GM04503 (cell line): ENCODE measurements around the gene SLC5A8.
A peak's percentile ranks its signal among the peaks of the same experiment; 100 is the strongest.
"Not testable (repeated sequence)": the region's sequence is repeated elsewhere in the genome, so short reads cannot be mapped to it uniquely, and the experiment has no call there.

Experiments
- DNase-seq: peaks from one replicate; pipeline ENCODE4 v3.0.0-alpha.2; 2012; ENCODE audit warnings: low read depth

SLC5A8 gene

DNA sequence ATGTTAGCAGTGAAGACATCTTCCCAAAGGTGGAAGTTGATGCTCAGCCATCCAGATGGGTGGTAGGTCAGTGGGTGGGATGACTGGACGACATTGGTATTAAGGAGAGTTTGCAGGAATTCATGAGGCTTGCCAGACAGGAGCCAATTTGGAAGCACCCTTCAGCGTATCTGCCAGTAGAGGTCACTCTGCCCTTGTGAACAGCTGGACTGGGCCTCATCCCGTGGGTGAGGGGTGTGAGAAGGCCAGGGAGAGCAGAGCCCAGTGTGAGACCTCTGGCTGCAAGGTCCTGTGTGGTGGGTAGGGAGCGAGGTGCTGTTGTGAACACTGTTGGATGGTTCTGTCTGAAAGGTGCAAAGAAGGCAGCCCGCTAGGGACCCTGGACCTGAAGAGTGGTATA lies 37.7 kb downstream of the SLC5A8 start:
- no peak for DNase-seq

DNA sequence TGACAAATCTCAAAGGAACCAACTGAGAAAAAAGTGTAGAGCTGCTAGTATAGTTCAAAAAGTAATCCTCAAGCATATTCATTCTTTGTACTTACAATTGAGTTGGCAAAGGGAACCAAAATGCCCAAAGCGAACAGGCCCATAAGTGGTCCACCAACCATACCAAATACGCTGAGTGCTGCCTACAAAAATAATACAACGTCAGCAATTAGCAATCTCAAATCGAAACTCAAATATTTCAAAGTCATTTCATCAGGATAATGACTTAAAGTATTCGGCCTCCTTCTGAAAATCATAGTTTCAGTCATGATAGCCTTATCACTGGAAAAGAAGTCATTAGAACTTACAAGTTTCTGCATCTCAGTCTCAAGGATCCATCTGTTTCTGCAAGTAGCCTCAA lies 42.0 kb downstream of the SLC5A8 start:
- DNase-seq, result no peak

DNA sequence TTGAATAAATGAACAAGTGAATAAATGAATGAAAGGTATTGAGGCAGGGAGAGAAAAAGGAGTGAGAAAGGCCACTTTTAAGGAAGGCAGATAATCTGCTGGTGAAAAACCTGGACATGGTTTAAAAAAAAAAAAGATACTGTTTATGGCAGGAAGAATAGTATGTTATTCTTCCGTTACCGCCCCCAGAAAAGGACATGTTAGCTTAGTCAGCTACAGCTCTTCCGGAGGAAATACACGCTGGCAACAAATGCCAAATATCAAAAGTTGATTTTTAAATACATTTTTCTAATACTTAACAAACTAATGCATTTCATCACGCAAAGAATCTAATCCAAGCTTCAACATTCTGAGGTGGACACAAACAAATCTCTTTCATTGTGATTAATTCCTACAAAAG lies 43.2 kb downstream of the SLC5A8 start:
- DNase-seq, result no peak

DNA sequence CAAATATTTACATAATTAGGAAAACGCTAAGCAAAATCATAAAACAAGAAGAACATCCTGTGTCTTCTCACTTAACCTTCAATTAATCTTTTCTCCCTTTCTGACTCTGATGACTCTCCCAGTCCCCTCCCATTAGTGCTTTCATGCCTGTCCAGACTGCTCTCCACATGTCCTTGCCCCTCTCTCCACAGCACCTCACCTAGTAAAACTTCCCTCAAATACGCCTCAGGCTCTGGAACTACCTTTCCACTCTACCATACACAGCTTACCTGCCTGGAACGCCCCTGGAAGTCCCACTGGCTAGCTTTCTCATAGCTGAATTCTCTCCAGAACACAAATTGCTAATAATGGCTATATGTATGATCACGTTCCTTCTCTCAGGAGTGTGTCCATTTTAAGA lies 44.7 kb downstream of the SLC5A8 start:
- no peak for DNase-seq

DNA sequence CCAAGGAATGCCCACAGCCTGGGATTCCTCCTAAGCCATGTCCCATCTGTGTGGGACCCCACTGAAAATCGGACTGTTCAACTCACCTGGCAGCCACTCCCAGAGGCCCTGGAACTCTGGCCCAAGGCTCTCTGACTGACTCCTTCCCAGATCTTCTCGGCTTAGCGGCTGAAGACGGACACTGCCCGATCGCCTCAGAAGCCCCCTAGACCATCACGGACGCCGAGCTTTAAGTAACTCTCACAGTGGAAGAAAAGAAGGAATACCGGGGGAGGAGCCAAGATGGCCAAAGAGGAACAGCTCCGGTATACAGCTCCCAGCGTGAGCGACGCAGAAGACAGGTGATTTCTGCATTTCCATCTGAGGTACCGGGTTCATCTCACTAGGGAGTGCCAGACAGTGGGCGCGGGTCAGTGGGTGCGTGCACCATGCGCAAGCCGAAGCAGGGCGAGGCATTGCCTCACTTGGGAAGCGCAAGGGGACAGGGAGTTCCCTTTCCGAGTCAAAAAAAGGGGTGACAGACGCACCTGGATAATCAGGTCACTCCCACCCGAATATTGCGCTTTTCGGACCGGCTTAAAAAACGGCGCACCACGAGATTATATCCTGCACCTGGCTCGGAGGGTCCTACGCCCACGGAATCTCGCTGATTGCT lies 64.1 kb downstream of the SLC5A8 start:
- DNase-seq, result not testable (repeated sequence)

DNA sequence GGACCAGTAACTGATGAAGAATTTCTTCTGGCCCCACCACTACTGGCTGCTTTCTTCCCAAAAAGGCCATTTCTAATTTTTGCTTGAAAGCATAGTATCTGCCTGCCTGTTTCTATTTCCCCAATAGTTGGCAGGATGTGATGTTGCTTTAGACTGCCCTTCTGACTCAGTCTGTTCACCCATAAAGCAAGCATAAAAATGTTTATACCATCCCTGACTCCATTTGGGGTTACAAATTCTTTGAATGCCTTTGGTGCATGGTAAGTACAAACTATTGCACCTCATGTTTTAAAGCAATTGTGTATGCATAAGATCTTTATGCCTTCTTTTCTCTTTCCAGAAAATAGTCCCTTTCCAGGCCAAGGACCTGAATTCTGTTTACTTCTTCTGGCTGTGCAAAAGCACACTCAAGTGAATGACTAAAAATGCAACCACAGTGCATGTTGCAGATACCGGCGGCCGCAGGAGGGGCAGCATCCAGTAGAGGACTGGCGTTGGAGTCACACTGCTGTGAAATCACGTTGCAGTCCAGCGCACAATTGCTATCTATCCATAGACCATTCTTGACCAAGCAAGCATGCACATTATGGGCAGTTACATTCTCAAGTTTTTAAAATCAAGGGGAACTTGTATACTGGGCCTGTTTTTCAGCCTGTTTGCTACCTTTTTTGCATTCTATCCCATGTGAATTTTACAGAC lies 82.4 kb downstream of the SLC5A8 start:
- peak; percentile 57 for DNase-seq

DNA sequence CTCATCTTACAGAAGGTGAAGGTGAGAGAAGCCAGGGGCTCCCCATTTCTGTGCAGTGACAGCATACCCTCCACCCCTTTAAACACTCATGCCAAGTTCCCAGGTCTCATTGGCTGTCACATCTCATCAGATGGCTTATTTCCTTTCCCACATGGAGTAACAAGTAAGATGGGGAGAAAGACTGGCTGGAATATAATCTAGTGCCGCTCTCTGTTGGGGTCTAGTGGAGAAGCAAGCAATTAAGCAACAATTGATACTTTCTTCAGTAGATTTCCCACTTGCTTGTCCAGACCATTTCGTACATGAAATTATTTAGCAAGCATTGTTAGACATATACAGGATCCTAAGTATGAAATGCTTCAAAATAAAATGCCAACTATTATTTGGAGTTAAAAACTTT lies 92.2 kb downstream of the SLC5A8 start:
- DNase-seq, result no peak

DNA sequence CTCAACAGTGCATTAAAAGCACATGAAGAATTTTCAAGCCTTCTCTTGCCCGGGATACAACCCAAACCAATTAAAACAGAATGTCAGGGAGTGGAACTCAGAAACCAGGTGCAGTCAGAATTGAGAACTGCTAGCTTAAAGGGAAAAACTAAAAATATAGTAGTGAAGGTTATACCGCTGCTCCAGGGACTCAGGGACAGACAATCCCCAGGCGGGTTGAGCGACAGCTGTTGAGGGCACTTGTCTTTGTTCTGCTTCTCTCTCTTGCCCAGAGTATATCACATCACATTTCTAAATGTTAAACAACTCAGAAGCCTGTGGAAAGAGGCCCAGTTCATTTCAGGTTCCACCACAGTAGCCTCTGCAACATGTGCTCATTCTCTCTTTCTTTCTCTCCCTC lies 93.1 kb downstream of the SLC5A8 start:
- no peak for DNase-seq

DNA sequence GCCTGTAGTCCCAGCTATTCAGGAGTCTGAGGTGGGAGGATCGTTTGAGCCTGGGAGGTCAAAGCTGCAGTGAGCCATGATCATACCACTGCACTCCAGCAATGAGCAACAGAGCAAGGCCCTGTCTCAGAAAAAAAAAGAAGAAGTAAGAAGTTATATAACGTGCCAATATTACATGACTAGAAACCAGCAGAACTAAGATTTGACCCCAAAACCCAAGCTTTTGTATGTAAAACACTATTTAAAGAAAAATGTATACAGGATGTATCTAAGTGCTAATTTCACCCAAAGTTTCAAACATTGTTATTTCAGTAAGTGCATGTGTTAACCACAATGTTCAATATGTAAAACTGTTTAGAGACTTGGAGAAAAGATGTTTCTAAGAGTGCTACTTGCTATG lies 94.7 kb downstream of the SLC5A8 start:
- no peak for DNase-seq

DNA sequence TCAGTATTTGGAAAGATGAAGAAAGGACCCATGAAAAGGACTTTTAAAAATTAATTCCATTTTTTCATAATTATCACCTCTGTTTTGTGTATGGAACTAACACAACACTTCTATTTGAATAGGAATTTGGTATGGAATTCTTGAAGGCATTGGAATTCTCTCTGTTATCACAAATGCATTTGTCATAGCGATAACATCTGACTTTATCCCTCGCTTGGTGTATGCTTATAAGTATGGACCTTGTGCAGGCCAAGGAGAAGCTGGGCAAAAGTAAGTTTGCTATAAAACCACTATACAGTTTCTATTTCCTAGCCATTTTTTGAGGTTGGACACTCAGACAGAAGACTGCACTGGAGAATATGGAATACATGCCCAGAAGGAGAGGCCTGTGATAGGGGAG lies 98.6 kb downstream of the SLC5A8 start:
- DNase-seq, result no peak

DNA sequence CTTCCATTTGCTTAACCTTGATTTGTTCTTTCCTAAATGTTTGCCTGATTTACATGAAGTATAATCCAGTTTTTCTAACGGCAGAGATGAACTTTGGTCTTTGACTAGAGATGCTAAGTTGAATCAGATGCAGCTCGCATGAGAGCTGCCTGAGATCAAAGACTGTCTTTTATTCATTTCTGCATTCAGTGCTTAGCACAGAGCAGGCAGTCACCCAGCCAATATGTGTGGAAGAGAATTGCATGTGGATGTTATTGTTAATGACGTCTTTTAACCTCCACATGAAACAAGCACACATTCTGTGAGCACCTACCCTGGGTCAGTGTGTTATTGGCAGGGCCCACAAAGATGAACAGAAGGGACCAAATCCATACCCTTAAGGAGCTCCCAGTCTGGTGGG lies 99.2 kb downstream of the SLC5A8 start:
- DNase-seq, result no peak

DNA sequence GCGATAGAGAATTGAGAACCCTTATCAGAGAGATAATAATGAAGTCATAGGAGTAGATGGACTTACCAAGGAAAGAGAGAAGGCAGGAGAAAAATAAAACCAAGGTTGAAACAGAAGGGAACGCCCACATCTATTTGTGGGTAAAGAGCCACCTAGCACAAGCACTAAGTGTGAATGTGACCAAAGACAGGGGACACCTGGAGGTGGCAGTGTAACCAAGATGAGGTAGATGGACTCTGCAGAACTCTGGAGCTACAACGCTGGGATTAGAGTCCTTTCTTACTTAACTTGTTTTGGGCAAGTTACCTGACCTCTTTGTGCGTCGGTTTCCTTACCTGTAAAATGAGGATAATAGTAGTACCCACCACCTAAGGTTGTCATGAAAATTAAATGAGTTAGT lies 101.9 kb downstream of the SLC5A8 start:
- DNase-seq, result no peak

DNA sequence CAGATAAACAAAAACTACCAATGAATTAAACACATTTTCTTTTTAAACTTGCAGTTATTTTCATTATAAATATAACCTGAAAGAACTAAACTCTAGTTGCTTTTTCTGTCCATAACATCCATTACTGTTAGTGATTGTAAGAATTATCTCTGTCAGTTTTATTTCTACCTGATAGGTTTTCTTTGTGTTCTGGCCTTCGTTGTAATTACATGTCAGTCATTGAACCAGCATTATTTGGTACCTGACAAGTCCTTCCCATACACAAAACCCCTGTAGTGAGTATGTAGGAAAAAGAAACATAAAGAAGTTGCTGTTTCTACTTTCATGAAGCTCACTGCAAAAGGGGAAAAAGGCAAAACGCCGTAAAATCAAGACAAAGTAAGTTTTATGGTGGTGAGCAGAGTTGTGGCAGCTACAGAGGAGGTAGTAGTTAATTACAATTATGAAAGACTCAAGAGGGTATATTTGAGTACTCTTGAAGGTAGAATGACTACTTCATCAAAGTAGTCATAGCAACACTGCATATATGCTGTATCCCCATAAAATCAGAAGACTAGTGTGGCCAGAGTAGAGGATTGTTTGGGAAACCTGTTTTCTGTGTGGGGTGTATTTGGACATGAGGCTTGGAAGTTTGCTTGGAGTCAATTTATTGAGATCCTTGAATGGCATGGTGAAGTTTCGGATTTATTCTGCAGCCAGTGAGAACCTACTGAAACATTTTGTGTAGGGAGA lies 102.8 kb downstream of the SLC5A8 start:
- no peak for DNase-seq
